SH-SY5Y (cell line): ENCODE measurements around the gene TRA2B.

Experiments
- GATA2 ChIP-seq: IDR thresholded peaks from 2 replicates; pipeline ENCODE4 v1.6.1; 2011; ENCODE audit warnings: mild to moderate bottlenecking, low read depth, low read length
- GATA3 ChIP-seq: IDR thresholded peaks from 2 replicates; pipeline ENCODE4 v1.6.1; 2011; ENCODE audit warnings: low read depth, mild to moderate bottlenecking, low read length, moderate library complexity

Gene TRA2B

GRCh38 chr3:185936814-185937688 lies 763 bp downstream of the TRA2B start:
- TF ChIP-seq GATA3 (no peak), GATA2 (peak; percentile 41; the same call in 1 of the 2 replicates)

GRCh38 chr3:185936273-185936629 lies 1.6 kb downstream of the TRA2B start:
- TF ChIP-seq GATA3 (no peak), GATA2 (no peak)

- TF ChIP-seq GATA3 = no peak
- no peak for TF ChIP-seq GATA2
Observed at GRCh38 chr3:185935465-185936272, 2.1 kb downstream of the TRA2B start.

GRCh38 chr3:185934767-185935464 lies 2.9 kb downstream of the TRA2B start:
- TF ChIP-seq GATA3 (no peak), GATA2 (no peak)

GRCh38 chr3:185934174-185934557 lies 3.6 kb downstream of the TRA2B start:
- TF ChIP-seq GATA3 = no peak
- no peak for TF ChIP-seq GATA2

GRCh38 chr3:185933374-185934173 lies 4.2 kb downstream of the TRA2B start:
- no peak for TF ChIP-seq GATA2
- TF ChIP-seq GATA3 = no peak

GRCh38 chr3:185931777-185932612 lies 5.8 kb downstream of the TRA2B start:
- no peak for TF ChIP-seq GATA2
- TF ChIP-seq GATA3 = no peak

GRCh38 chr3:185930393-185931107 lies 7.3 kb downstream of the TRA2B start:
- TF ChIP-seq GATA3 = no peak
- TF ChIP-seq GATA2 = no peak

- TF ChIP-seq GATA2 (no peak), GATA3 (no peak)
Observed at GRCh38 chr3:185929192-185930151, 8.3 kb downstream of the TRA2B start.

- no peak for TF ChIP-seq GATA2
- TF ChIP-seq GATA3 = no peak
Observed at GRCh38 chr3:185928496-185928895, 9.3 kb downstream of the TRA2B start.
